Cardiac muscle cell (in vitro differentiated cells and primary cell): ENCODE data around the gene TMEM255B. TPM values are rescaled to one million over a fixed set of nuclear protein-coding genes. Genes with fewer than 3 reads are reported as not detected.
"Not testable (repeated sequence)": the region's sequence is repeated elsewhere in the genome, so short reads cannot be mapped to it uniquely, and the experiment has no call there.

Source experiments
- DNase-seq, 2 donors: peaks; one replicate each; pipeline versions ENCODE4 v3.0.0 to v3.0.0-alpha.2; 2010 to 2017; ENCODE audit warnings: low read depth in 1 of 2, low spot score in 1 of 2
- H3K27ac ChIP-seq: fragments of 200-600 bp; sonication (generic); 2 replicates; pipeline ENCODE4 v1.5.1; 2016
- H3K27me3 ChIP-seq: fragments of 200-600 bp; sonication (generic); 2 replicates; pipeline ENCODE4 v1.6.0; 2016; ENCODE audit warnings: control low read depth
- H3K36me3 ChIP-seq: fragments of 200-600 bp; sonication (generic); 2 replicates; pipeline ENCODE4 v1.5.1; 2016; ENCODE audit warnings: control low read depth
- H3K4me1 ChIP-seq: fragments of 200-600 bp; sonication (generic); 2 replicates; pipeline ENCODE4 v1.8.1; 2017; ENCODE audit warnings: low read depth, mild to moderate bottlenecking, mixed run types
- H3K4me3 ChIP-seq: fragments of 200-600 bp; sonication (generic); 2 replicates; pipeline ENCODE4 v1.5.1; 2016; ENCODE audit warnings: mild to moderate bottlenecking
- H3K9me3 ChIP-seq: fragments of 200-600 bp; sonication (generic); 2 replicates; pipeline ENCODE4 v1.5.1; 2017; ENCODE audit warnings: low read depth, mild to moderate bottlenecking, control low read depth
- CTCF ChIP-seq: IDR thresholded peaks from 2 replicates; pipeline ENCODE4 v1.5.1; 2012; ENCODE audit warnings: low read depth, mild to moderate bottlenecking, low read length
- polyA plus RNA-seq: library from polyadenylated mRNA; unstranded; fragments of >200 nt; fragmentation: Nextera tagmentation; extraction: Ambion mirVana; gene quantifications from 2 replicates; pipeline ENCODE4 v1.2.1, GENCODE V29; 2016
- total RNA-seq: library from RNA; depleted of rRNA; stranded (reverse); fragments of >200 nt; gene quantifications from 2 replicates; pipeline ENCODE4 v1.2.3, GENCODE V29; 2016

TMEM255B gene
- total and polyA plus RNA-seq, 2 experiments from 2014 or later: 0.17 TPM; not detected in 1

DNA sequence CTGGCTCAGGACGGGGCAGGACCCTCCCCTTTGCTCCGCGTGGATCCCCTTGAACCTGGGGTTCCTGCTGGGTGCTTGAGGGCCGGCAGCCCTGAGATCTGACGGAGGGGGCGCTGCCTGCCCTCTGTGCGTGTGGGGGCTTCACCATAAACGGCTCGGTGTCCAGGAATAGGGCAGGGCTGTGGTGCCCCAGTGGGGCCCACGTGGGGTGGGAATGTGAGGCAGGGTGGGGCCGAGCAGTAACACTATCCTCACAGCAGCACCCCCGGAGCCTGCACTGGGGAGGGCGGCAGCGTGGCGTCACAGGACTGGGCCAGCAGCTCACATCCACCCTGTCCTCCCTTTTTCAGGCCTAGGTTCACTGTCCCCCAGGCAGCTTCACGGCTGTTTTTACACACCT lies 66.8 kb downstream of the TMEM255B start:
- Histone ChIP-seq H3K36me3 (peaks cover 5% of the 10 kb centered on the region), H3K4me1 (no peaks in the 10 kb centered on the region), H3K9me3 (no peaks in the 10 kb centered on the region), H3K27me3 (no peaks in the 10 kb centered on the region), H3K27ac (no peak overlapping the region), H3K4me3 (no peak overlapping the region)
- no peak for DNase-seq
- no peak for TF ChIP-seq CTCF

DNA sequence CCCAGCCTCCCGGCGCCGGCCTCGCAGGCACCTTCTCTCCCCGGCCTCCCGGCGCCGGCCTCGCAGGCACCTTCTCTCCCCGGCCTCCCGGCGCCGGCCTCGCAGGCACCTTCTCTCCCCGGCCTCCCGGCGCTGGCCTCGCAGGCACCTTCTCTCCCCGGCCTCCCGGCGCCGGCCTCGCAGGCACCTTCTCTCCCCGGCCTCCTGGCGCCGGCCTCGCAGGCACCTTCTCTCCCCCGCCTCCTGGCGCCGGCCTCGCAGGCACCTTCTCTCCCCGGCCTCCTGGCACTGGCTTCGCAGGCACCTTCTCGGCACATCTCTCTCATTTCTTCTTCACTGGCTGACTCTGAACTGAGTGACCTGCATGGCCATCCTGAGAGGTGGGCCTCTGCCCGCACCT lies 67.4 kb downstream of the TMEM255B start:
- not testable (repeated sequence) for H3K36me3 ChIP-seq, H3K9me3 ChIP-seq, H3K27me3 ChIP-seq, DNase-seq, H3K4me1 ChIP-seq, H3K4me3 ChIP-seq, H3K27ac ChIP-seq

- DNase-seq: no peak
- no peak overlapping the region for H3K4me3 ChIP-seq
Measured at GRCh38 chr13:113827021-113827420, 68.0 kb downstream of the TMEM255B start.

GRCh38 chr13:113828282-113828825 lies 69.3 kb downstream of the TMEM255B start:
- no peaks in the 10 kb centered on the region for H3K27me3 ChIP-seq
- H3K9me3 ChIP-seq: no peaks in the 10 kb centered on the region
- TF ChIP-seq CTCF: no peak
- no peaks in the 10 kb centered on the region for H3K4me1 ChIP-seq
- H3K36me3 ChIP-seq: peaks cover 2% of the 10 kb centered on the region
- no peak overlapping the region for H3K27ac ChIP-seq
- H3K4me3 ChIP-seq: no peak overlapping the region
- DNase-seq: no peak

More at GRCh38 chr13:113827021-113827420, 68.0 kb downstream of the TMEM255B start:
- Histone ChIP-seq H3K27me3 (no peaks in the 10 kb centered on the region), H3K4me1 (no peaks in the 10 kb centered on the region), H3K27ac (no peak overlapping the region), H3K9me3 (no peaks in the 10 kb centered on the region), H3K36me3 (peaks cover 5% of the 10 kb centered on the region)
- no peak for TF ChIP-seq CTCF

- not testable (repeated sequence) for H3K27ac ChIP-seq, H3K36me3 ChIP-seq
Measured at GRCh38 chr13:113830426-113830950, 71.5 kb downstream of the TMEM255B start.

DNA sequence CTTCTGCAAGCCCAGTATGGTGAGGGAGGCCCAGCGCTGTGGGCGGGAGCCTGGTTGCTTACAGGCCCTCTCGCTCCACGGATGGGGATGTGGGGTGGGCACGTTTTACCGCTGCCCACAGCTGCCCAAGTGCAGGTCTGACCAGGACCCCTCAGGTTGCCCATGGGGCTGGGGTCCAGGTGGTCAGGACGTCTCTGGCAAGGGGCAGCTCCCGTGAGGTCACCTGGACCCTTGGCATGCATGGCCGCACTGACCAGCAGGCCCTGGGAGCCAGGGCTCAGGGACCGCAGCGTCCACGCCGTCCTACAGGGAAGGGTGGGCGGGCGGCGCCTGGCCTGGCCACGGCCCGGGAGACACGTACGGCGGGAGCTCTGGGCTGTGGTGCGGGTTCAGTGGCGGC lies 72.0 kb downstream of the TMEM255B start:
- Histone ChIP-seq H3K36me3 (no peaks in the 10 kb centered on the region), H3K27me3 (no peaks in the 10 kb centered on the region), H3K9me3 (no peaks in the 10 kb centered on the region), H3K27ac (no peak overlapping the region), H3K4me3 (no peak overlapping the region), H3K4me1 (no peaks in the 10 kb centered on the region)
- TF ChIP-seq CTCF: no peak
- DNase-seq: no peak

More at GRCh38 chr13:113830426-113830950, 71.5 kb downstream of the TMEM255B start:
- not testable (repeated sequence) for H3K9me3 ChIP-seq, H3K4me1 ChIP-seq, H3K4me3 ChIP-seq, H3K27me3 ChIP-seq, DNase-seq
